ENCODE results near the gene SPOP. TPM values are rescaled to one million over a fixed set of nuclear protein-coding genes. Genes with fewer than 3 reads are reported as not detected.

SPOP gene
- total and polyA plus RNA-seq, 9 of the 15 experiments (the other 6 are each of a cell fraction or from before 2014, with no cell fraction given) = 34.2 to 65.9 (median 39.7) TPM

DNA sequence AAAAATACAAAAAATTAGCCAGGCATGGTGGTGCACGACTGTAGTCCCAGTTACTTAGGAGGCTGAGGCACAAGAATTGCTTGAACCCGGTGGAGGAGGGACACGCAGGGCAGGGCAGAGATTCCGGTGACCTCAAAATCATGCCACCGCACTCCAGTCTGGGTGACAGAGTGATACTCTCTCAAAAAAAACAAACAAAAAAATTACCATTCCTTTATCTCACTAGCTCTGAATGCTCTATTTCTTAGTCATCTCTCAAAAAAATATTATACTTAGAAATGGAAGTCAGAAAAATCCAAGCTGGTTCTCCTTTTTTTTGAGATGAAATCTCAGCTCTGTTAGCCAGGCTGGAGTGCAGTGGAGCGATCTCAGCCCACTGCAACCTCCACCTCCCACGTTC is 40.8 kb downstream of the SPOP start:
- WGBS (ENCODE audit: insufficient coverage, low coverage, missing lambda C conversion rate) = 69% methylated on average over 7 of the region's 7 CpGs
- peaks cover 26% of the 10 kb centered on the region for H3K79me2 ChIP-seq (ENCODE audit: control insufficient read depth, insufficient read depth, low read length)
- H2AFZ ChIP-seq (ENCODE audit: low read depth, low read length) = no peak overlapping the region
- no peaks in the 10 kb centered on the region for H4K20me1 ChIP-seq (replicated peaks; ENCODE audit: control insufficient read depth, insufficient read depth, low read length)
- H3K9me1 ChIP-seq (ENCODE audit: control insufficient read depth, insufficient read depth, low read length) = no peaks in the 10 kb centered on the region
- no peak overlapping the region for H3K27ac ChIP-seq (ENCODE audit: extremely low read depth, low read depth, low read length)
- in situ Hi-C loops (cut with MboI) (no loop called here), intact Hi-C loops (cut with micrococcal nuclease) (no loop called here)
- H3K36me3 ChIP-seq (ENCODE audit: control insufficient read depth, insufficient read depth, low read length) = peaks cover 8% of the 10 kb centered on the region; the same call in 1 of the 3 replicates
- ChIA-PET CTCF (ENCODE audit: low intra/inter-chr PET ratio) (no interaction called here), POLR2A (interaction anchor here (0.7 to 1.0 kb wide), 2 partner anchors 9 to 23 kb away, joined by 3 read pairs; no protein-coding TSS in a partner anchor)
- H3K4me2 ChIP-seq (ENCODE audit: insufficient read depth, low read length) = no peak overlapping the region
- no peak for DNase-seq (ENCODE audit: extremely low read depth in 1 of 4, low spot score in 3 of 4)
- no peaks in the 10 kb centered on the region for H3K4me1 ChIP-seq (replicated peaks in 1 of 2; ENCODE audit: control insufficient read depth in 2 of 2, insufficient read depth in 2 of 2, low read length in 2 of 2)
- no peak overlapping the region for H3K9ac ChIP-seq (ENCODE audit: insufficient read depth in 1 of 2, low read depth in 2 of 2, low read length in 2 of 2)
- no TSS peak for BruUV-seq (replicated peaks)
- no peak for ATAC-seq
- no peaks in the 10 kb centered on the region for H3K27me3 ChIP-seq (ENCODE audit: control insufficient read depth in 2 of 2, insufficient read depth in 2 of 2, low read length in 2 of 2)
- H3K9me3 ChIP-seq (replicated peaks; ENCODE audit: control insufficient read depth, insufficient read depth, low read depth, low read length) = no peaks in the 10 kb centered on the region
- TF ChIP-seq EWSR1 (IDR thresholded peaks at IDR 0.05; ENCODE audit: borderline replicate concordance, low read depth, partially characterized antibody) (no peak), KDM1A (IDR thresholded peaks at IDR 0.05) (0 out of 4 replicates have a peak, but pooled peaks of 1 of the 2 experiments have one; percentile 8)
- H3K4me3 ChIP-seq = no peak overlapping the region
- FAIRE-seq = no peak

DNA sequence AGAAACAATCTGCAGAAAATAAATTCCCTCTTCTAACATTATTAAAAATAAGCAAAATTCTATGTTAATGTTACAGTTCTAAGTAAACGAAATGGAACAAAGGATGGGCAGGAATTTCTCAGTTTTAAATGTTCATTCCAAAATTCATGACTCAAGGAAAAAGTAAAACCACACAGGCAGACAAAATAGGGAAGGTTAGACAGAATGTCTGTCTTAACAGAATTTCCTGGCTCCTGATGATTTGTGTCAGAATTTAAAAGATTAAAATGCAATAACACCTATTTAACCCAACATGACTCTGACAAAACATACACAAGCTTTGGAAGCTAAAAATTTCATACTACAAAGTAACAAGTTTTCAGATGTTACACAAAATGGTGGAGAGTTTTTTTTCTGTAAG is 42.8 kb downstream of the SPOP start:
- DNase-seq (ENCODE audit: extremely low read depth in 1 of 4, low spot score in 3 of 4) (no peak), FAIRE-seq (no peak), ATAC-seq (no peak)
- ChIA-PET POLR2A (interaction anchor here (0.6 to 1.1 kb wide), 2 partner anchors 59 to 277 kb away, joined by 3 to 4 read pairs; no protein-coding TSS in a partner anchor), CTCF (ENCODE audit: low intra/inter-chr PET ratio) (no interaction called here)
- no peak for TF ChIP-seq KLF13 (tag; IDR thresholded peaks at IDR 0.05; ENCODE audit: borderline replicate concordance, low read depth)
- TF ChIP-seq ZBTB17 (CRISPR knock-in tag; IDR thresholded peaks at IDR 0.05) = no peak
- TF ChIP-seq ZNF586 (CRISPR knock-in tag; conservative IDR thresholded peaks at IDR 0.05) = no peak
- TF ChIP-seq, protein P1, sequence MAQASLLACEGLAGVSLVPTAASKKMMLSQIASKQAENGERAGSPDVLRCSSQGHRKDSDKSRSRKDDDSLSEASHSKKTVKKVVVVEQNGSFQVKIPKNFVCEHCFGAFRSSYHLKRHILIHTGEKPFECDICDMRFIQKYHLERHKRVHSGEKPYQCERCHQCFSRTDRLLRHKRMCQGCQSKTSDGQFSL (CRISPR knock-in tag; IDR thresholded peaks at IDR 0.05) = no peak
- TF ChIP-seq, protein P1 (tag; IDR thresholded peaks at IDR 0.05) = no peak
- Histone ChIP-seq H2AFZ (ENCODE audit: low read depth, low read length) (no peak overlapping the region), H3K36me3 (ENCODE audit: control insufficient read depth, insufficient read depth, low read length) (peaks cover 8% of the 10 kb centered on the region; the same call in 1 of the 3 replicates), H3K9me3 (replicated peaks; ENCODE audit: control insufficient read depth, insufficient read depth, low read depth, low read length) (no peaks in the 10 kb centered on the region), H3K9me1 (ENCODE audit: control insufficient read depth, insufficient read depth, low read length) (no peaks in the 10 kb centered on the region), H3K9ac (ENCODE audit: insufficient read depth in 1 of 2, low read depth in 2 of 2, low read length in 2 of 2) (no peak overlapping the region), H3K27ac (ENCODE audit: extremely low read depth, low read depth, low read length) (no peak overlapping the region), H3K27me3 (ENCODE audit: control insufficient read depth in 2 of 2, insufficient read depth in 2 of 2, low read length in 2 of 2) (no peaks in the 10 kb centered on the region), H3K79me2 (ENCODE audit: control insufficient read depth, insufficient read depth, low read length) (peaks cover 31% of the 10 kb centered on the region), H3K4me1 (replicated peaks in 1 of 2; ENCODE audit: control insufficient read depth in 2 of 2, insufficient read depth in 2 of 2, low read length in 2 of 2) (no peaks in the 10 kb centered on the region), H3K4me3 (no peak overlapping the region), H3K4me2 (ENCODE audit: insufficient read depth, low read length) (no peak overlapping the region), H4K20me1 (replicated peaks; ENCODE audit: control insufficient read depth, insufficient read depth, low read length) (no peaks in the 10 kb centered on the region)
- in situ Hi-C loops (cut with MboI) (no loop called here), intact Hi-C loops (cut with micrococcal nuclease) (no loop called here)
- 8% methylated on average over 1 of the region's 1 CpG for WGBS (ENCODE audit: insufficient coverage, low coverage, missing lambda C conversion rate)
- no TSS peak for BruUV-seq (replicated peaks)
